GM18870 (cell line): ENCODE results near the gene MAGED2.
"Not testable (repeated sequence)": the region's sequence is repeated elsewhere in the genome, so short reads cannot be mapped to it uniquely, and the experiment has no call there.

Experiments used
- ATAC-seq: cut with Tn5 transposase; IDR thresholded peaks from one replicate; pipeline ENCODE4 v1.9.1; 2021; ENCODE audit warnings: moderate library complexity; ENCODE audit not compliant: unreplicated experiment

Gene MAGED2, protein sequence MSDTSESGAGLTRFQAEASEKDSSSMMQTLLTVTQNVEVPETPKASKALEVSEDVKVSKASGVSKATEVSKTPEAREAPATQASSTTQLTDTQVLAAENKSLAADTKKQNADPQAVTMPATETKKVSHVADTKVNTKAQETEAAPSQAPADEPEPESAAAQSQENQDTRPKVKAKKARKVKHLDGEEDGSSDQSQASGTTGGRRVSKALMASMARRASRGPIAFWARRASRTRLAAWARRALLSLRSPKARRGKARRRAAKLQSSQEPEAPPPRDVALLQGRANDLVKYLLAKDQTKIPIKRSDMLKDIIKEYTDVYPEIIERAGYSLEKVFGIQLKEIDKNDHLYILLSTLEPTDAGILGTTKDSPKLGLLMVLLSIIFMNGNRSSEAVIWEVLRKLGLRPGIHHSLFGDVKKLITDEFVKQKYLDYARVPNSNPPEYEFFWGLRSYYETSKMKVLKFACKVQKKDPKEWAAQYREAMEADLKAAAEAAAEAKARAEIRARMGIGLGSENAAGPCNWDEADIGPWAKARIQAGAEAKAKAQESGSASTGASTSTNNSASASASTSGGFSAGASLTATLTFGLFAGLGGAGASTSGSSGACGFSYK

DNA sequence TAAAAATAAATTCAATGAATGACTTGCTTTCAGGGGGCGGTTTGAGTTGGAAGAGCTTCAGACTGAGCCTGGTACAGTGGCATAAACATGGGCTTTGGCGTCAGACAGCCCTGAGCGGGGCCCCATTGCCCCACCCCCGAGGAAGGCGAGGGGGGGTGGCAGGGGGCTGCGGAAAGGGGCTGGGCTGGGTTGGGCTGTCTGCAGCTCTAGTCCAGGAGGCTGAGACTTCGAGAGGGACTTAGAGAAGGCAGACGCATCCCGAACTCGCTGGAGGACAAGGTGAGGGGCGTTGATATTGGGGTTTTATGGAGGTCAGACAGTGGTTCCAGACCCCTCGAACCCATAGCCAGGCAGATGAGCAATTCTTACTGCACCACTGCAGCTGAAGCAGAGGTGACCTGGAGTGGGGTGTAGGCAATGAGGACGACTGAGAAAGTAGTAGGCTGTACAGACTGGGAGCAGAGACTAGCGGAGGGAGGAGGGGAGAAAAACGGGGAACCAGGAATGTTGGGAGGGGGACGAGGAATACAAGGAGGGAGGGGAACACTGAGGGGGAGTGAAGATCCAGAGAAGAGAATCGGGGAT lies at the start of gene MAGED2:
MAGED2 (plus strand) TSS at position 222 of the 585 bp plus-strand sequence. CDS start 1,587 bp downstream, outside the sequence.
- ATAC-seq: no peak

DNA sequence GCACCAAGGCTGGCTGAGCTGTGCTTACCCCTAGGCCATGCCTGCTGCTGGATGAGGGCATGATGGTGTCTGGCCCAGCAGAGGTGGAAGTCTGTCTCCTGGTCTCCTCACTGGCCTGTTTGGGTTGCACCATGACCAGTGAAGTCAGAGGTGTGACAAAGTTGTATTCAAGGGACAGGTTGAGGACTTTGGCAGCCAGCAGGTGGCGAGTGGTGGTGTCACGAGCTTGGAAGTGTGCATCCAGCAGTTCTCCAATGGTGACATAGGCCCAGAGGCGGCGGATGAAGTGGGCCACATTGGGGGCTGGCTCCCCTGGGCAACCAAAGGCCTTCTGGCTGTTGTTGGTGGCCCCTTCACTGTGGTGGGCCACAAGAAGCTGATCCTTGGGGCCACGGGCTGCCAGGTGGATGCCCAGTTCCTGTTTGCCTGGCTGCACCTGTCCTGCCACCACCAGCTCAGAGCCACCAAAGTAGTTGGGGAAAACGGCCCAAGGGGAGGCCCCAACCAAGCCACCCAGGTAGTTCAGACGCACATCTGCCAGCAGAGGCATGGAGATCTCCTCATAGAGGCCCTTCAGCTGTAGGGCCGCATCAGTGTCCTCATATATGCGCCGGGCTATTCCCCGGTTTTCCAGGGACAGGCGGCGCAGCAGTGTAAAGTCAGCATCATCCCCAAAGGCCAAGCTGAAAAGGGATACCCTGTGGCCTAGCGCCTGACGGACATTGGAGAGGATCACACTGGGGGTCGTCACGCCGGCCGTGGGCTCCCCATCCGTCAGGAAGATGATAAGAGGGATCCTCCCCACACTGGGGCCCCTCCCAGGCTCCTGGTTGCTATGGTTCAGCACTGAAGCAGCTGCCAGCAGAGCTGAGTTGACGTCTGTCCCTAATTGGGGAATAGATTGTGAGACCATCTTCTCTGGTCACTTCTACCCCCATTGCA lies 49.2 kb upstream of the MAGED2 start:
- ATAC-seq: no peak

DNA sequence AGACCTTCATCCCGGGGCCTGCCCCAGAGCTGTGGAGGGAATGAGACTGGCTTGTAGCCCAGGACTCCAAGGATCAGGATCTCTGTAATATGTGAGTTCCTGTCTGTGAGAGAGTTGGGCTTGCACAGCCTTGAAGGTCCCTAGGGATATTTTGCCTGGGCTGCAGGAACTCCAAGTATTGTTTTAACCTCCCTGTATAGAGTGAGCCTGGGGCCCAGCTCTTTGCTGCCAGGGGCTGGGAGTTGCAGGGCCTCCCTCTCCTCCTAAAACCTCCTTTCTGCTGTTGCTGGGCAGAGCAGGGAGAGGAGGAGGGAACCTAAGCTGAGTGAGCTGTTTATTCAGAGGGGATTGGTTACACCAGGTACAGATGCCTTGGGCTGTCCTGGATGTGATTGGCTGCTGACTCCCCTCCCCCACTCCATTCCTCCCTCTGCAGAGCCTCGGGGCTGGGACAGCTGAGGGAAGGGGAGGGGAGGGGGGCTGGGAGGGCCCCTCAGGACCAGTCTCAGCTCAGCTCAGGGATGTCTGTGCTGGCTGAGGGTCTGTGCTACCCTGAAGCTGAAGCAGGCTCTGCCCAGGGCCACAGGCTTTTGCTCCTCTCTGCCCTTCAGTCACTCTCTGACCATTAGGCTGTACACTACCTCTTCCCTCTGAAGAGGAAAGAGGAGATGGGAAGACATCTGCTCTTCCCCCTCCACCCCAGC lies 33.0 kb upstream of the MAGED2 start:
- not testable (repeated sequence) for ATAC-seq

DNA sequence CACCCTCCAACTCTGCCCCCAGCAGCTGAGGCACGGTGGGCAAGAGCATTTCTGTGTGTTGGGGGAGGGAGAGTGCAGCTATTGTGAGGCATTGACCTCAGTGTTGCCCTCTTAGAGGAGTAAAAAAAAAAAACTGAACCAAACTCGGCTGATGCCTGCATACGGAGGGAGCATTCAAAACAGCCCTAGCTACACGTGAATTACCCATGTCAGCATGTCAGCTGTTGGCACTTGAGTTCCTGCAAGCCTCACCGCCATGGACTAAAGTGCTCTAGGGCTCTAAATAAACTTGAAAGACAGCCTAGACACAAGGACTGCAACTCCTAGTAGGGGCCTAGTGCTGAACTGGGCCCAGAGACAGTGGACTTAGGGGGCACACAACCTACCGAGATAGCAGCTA lies 31.5 kb upstream of the MAGED2 start:
- ATAC-seq: no peak

DNA sequence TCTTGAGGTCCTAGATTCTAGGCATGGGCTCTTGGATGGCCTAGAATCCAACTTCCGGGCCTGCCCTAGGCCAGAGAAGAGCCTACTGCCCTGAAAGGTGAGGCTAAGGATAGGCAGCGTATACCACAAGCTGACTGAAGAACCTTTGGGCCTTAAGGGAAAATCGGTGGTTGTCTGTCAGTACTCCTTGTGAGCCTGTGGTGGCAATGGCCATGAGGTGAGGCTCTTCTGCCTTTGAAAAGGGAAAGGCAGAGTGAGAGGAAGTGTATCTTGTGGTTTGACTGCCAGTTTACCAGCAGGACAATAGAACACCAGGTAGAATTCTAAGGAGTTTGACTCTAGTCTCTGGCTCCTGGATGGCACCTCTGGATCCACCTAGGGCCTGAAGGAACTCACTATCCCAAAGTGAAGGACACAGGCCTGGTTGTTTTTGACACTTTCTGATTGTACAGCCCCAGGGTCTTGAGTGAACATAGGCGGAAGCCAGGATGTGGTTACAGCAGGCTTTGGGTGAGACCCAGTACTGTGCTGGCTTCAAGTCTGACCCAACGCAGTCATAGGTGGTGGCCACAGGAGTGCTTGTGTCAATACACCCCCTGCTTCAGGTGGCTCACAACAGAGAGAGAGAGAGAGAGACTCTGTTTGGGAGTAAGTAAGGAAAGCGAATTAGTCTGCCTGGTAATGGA lies 30.4 kb upstream of the MAGED2 start:
- ATAC-seq: no peak

DNA sequence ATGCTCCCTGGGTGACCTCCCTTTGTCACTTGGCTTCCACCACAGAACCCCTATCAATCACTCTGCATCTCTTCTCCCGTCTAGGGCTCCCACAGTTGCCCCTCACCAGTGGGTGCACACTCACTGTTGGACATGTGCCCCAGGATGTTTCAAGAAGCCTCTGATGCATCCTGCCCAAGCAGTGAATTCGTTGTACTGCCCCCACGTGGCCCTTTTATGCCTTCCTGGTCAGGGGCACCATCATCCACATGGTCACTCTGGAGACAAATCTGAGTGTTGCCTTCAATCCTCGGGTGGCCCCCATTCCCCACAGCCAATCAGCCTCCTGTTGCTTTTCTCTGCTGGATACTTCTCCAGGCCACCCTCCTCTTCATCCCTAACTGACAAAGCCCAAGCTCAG lies 21.6 kb upstream of the MAGED2 start:
- ATAC-seq: no peak

DNA sequence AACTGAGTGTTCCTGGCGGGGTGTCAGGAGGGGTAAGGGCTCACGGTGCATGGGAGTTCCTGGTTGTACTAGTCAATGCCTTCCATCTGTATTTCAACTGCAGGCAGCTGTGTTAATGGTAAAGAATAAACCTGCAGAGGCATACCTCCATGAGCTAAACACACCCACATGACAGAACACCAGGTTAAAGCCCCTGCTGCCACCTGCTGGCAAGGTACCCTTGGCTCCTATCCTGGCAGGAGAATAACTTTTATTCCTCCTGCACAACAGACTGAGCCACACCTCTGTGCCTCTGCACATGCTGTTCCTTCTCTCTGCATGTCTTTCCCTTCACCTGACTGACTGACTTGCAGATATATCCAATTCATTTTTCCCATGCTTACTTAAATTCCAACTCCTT lies 20.6 kb upstream of the MAGED2 start:
- no peak for ATAC-seq

DNA sequence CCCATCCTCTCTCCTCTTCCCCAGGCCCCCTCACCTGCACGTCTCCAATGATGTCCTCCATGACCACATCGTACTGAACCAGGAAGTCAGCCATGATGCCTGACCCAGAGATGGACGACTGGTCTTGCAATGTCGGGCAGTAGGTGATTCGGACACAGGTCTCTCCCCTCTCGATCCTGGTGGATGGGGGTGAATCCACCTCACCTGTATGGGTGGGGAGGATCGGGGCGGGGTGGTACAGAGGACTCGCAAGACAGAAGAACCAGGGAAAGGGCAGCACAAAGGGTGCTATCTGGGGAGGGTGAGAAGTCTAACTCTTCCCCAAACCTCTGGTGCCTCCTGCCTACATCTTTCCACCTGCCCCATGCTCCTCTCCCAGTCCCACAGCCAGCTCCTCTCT lies 19.1 kb upstream of the MAGED2 start:
- no peak for ATAC-seq

DNA sequence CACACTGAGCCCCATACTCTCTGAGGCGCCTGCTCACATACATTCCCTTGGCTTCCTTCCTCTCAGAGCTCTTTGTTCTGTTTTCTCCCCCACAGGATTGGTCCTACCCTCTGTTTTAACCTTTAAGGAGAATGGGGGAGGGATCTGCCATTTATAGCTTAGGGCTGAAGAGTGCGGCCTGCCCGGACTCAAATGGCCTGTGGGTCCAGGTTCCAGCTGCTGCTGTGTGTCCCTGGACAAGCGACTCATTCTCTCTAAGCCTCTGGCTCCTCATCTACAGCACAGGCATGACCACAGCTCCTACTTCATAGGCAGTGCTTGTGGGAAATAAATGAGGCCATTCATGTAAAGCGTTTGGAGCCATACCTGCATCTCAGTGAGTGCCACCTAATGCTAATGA lies 18.1 kb upstream of the MAGED2 start:
- not testable (repeated sequence) for ATAC-seq

DNA sequence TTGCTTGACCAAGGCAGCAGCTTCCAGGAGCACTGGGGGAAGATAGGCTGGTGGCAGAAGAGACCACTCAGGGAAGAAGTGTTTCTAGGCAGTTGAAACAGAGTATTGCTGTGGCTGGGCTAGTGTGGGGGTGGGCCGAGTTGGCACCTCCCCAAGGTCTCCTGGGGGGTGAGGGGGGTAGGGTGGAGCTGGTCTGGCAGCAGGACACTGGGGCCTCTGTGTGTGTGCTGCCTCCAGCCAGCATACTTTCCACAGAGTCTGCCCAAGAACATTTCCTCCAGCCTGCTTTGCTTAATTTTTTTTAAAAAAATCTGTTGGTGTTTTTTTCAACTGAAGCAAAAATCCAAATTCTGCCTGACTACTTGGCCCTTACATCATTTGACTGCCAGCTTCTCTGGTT lies 13.5 kb upstream of the MAGED2 start:
- no peak for ATAC-seq

DNA sequence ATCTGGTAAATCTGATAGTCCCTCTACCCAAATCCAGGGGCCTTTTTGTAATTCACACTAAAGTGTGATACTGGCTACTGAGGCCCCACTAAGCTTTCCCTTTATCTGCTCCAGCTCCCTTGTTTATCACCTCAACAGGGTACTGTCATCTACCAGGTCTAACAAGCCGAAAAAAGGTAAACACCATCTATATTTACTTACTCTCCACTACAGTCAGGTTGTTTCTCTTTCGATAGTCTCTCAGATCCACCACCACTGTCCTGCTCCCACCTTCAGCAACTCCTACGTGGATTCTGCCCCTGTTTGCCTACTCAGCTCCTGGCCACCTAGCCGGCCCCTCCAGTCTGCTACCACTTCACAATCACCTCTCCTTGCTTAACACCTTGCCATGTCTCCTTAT lies 12.8 kb upstream of the MAGED2 start:
- ATAC-seq: no peak

DNA sequence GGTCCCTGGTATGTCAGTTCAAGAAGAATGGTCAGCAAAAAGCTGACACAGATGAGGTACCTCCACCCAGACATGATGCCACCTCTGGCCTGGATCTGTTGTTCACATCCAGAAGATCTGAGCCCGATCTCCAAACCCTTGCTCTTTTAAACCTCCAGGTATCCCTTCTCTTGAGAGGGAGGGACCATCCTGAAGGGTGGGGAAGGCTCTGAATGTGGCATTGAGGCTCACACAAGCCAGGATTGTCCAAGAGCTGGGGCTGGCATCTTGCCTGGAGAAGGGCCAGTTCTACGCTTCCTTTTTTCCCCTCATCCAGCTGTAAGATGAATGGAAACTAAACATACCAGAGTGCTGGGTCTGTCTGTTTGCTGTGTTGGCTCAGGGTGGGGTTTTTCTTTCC lies 9.4 kb upstream of the MAGED2 start, which contains the start of gene ITIH6:
ITIH6 (minus strand) TSS at position 119 of the 400 bp plus-strand sequence; CDS start at position 74, 45 bp downstream.
- ATAC-seq: no peak

DNA sequence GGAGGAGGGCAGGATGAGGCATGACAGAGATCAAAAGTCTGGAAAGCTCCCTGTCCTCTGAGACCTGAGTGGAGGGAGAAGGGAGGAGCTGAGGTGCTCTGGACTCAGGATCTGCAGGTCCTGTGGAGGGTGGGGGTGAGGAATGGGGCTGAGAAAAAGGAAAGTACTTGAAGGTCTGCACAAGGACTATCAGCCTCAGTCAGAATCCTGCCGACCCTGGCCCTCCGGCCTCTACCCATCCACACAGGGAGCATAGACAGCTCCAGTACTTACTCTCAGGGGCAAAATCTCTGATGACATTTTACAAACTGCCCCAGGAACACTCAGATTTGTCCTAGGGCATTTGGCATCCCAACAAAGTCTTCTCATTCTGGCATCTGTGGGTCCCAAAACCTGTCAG lies 8.5 kb upstream of the MAGED2 start:
- no peak for ATAC-seq

DNA sequence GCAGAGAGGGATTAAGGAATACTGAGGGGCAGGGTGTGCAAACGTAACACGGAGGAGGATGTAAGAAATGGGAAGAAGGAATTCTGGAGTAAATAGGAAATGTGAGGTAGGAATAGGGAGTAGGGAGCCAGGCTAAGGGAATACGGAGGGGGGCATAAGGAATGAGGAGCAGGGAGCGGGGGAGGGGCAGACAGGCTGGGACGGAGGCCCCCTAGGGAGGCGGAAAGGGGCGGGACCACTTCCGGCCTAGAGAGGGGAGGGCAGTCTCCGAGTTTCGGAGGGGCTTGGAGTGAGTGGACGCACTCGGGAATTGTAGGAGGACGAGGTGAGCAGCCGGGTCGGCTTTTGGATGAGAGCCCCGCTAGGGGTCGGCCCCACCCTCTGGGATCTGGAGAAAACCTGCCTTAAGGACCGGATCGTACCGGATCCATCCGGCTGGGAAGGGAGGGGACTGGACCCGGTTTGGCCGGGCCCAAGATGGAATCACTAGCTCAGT lies 612 bp downstream of the MAGED2 start:
- ATAC-seq: peak; percentile 2

DNA sequence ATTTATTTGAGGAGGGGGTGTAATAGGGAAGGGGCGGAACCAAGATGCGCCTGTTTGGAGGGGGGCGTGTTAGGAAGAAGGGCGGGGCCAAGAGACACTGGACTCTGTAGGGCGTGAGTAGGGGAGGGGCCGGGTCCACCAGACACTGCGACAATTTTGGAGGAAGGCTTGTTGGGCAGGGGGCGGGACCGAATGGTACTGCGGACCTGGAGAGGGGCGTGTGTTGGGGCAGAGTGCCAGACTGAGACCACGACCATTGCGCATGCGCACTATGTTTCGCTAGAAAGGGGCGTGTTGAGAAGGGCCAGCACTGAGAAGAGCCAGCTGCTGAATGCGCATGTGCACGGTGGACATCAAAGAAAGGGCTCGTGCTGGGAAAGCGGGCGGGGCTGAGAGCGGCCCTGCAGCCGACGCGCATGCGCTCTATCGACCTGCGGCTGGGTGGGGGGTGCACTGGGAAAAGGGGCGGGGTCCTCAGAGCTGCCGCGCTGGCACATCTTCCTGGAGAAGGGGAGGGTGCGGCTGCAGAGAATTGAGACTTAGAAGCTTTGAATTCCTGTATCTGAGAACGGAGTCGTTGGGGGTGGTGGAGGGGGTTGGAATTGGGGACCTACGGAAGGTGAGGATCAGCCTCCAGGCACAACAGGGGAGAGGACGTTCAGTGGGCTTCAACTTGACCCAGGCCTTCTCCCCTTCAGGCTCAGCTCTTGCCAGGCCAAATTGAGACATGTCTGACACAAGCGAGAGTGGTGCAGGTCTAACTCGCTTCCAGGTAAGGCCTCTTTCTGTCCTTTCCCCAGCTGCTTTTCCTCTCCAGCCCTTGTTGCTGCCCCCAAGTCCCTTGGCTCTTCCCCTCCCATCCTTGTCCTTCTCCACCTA lies 1.3 kb downstream of the MAGED2 start:
- peak; percentile 85 for ATAC-seq

DNA sequence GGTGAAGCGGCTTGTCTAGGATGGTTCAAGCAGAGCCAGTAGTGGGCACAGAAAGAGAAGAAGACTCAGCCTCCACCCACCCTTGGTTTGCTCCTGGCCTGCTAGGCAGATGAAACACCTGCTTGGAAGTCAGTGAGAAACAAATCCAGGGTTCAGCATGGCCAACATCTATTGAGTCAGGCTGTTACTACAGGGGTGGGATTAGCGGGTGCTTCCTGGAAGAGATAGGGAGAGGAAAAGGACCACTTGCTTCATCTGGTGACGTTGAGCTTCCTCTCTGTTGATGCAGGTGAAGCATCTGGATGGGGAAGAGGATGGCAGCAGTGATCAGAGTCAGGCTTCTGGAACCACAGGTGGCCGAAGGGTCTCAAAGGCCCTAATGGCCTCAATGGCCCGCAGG lies 3.0 kb downstream of the MAGED2 start:
- no peak for ATAC-seq

DNA sequence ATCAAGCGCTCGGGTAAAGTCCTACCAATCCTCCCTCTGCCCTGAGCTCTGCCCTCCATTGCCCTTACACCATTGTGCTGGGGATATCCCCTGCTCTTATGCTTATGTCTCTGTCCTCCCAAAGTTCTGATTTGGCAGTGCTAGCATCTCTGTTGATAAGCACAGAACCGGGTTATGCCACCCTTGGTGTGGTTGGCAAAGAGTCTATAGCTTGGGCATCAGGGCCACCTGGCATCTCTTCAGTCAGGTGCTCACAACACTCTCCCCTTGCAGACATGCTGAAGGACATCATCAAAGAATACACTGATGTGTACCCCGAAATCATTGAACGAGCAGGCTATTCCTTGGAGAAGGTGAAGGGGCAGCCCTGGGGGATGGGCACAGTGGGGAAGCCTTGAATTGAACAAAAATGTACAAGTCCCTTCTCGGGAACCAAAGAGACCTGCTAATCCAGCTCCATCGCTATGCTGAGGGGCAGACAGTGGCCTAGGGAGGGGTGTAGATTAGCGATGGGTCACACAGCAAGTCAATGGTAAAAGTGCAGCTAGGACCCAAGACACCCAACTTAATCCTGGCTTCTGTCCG lies 3.8 kb downstream of the MAGED2 start:
- ATAC-seq: no peak

DNA sequence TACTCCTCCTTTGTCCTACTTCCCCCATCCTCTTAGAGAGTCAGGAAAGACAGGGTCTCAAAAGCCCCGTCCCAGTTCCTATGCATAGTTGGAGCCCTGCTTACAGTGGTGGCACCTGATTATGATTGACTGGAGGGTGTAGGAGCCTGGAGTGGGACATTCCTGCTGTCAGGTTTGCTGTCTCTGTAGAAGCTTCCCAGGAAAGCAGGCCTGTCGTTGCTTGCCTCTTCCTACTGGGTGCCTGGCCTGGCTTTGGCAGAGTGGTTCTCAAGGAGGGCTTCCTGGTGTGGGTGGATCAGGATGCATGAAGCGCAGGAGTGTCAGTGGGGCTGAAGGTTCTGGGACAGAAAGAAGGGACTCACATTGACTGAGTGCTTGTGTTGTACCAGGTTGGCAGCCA lies 4.8 kb downstream of the MAGED2 start:
- no peak for ATAC-seq
